IMR-90 (cell line): ENCODE results near the gene TOM1. TPM values are rescaled to one million over a fixed set of nuclear protein-coding genes. Genes with fewer than 3 reads are reported as not detected.

Experiments used
- ATAC-seq: fragments of 200-7000 bp; cut with Tn5 transposase; 2 replicates; pipeline ENCODE4 v1.9.1; 2020; ENCODE audit warnings: low read depth, mild to moderate bottlenecking, moderate library complexity
- BruUV-seq: library from RNA; stranded (reverse); fragments of 400-500 nt; replicated peaks from 2 replicates; lab custom pipeline; 2021; lab: Mats Ljungman, UMichigan
- CTCF ChIA-PET: fragments of 300-600 bp; formaldehyde crosslinking; extraction: SDS; loops from one replicate; lab custom pipeline; 2021; ENCODE audit warnings: antibody characterized with exemption; lab: Yijun Ruan, JAX
- POLR2A ChIA-PET: fragments of 300-600 bp; sonication (Branson Sonifier 250); formaldehyde crosslinking; loops from one replicate; lab custom pipeline; 2022; ENCODE audit warnings: antibody characterized with exemption; ENCODE audit not compliant: unreplicated experiment; lab: Charles Lee
- DNase-seq: peaks from one replicate; pipeline ENCODE4 v3.0.0; 2013
- H2AFZ ChIP-seq: replicated peaks from 2 replicates; pipeline ENCODE3; 2013; ENCODE audit warnings: low read length, mild to moderate bottlenecking; ENCODE audit not compliant: poor library complexity
- H2AK5ac ChIP-seq: 2 replicates; pipeline ENCODE4 v1.6.1; 2013; ENCODE audit warnings: low read depth, low read length, inconsistent platforms
- H2AK9ac ChIP-seq: replicated peaks from 2 replicates; pipeline ENCODE3; 2013; ENCODE audit warnings: mild to moderate bottlenecking, low read depth, low read length, moderate library complexity; ENCODE audit not compliant: poor library complexity
- H2BK120ac ChIP-seq: 2 replicates; pipeline ENCODE4 v1.6.1; 2013; ENCODE audit warnings: low read depth, low read length, inconsistent platforms
- H2BK15ac ChIP-seq: 3 replicates; pipeline ENCODE4 v1.6.1; 2013; ENCODE audit warnings: low read depth, low read length, inconsistent platforms
- H2BK20ac ChIP-seq: 2 replicates; pipeline ENCODE4 v1.6.1; 2013; ENCODE audit warnings: low read depth, mild to moderate bottlenecking, inconsistent platforms, low read length, moderate library complexity
- H2BK5ac ChIP-seq: 2 replicates; pipeline ENCODE4 v1.6.1; 2013; ENCODE audit warnings: mild to moderate bottlenecking, low read depth, low read length, inconsistent platforms; ENCODE audit not compliant: poor library complexity, severe bottlenecking
- H3K14ac ChIP-seq: replicated peaks from 2 replicates; pipeline ENCODE4 v1.6.1; 2013; ENCODE audit warnings: low read depth, low read length, inconsistent platforms
- H3K18ac ChIP-seq: 2 replicates; pipeline ENCODE4 v1.6.1; 2013; ENCODE audit warnings: low read depth, low read length, control low read depth
- H3K23ac ChIP-seq: 2 replicates; pipeline ENCODE4 v1.6.1; 2013; ENCODE audit warnings: low read depth, low read length, inconsistent platforms
- H3K27ac ChIP-seq: 2 replicates; pipeline ENCODE4 v1.5.1; 2013; ENCODE audit warnings: mild to moderate bottlenecking, control low read depth, low read length; ENCODE audit not compliant: insufficient read depth
- H3K27me3 ChIP-seq: 2 replicates; pipeline ENCODE4 v1.6.1; 2013; ENCODE audit warnings: low read length; ENCODE audit not compliant: control insufficient read depth, insufficient read depth
- H3K36me3 ChIP-seq: 2 replicates; pipeline ENCODE4 v1.6.1; 2013; ENCODE audit warnings: low read length, mixed read lengths; ENCODE audit not compliant: control insufficient read depth, insufficient read depth
- H3K4ac ChIP-seq: 2 replicates; pipeline ENCODE4 v1.6.1; 2013; ENCODE audit warnings: low read depth, low read length, inconsistent platforms
- H3K4me1 ChIP-seq: 2 replicates; pipeline ENCODE4 v1.6.1; 2013; ENCODE audit warnings: low read length, mixed read lengths; ENCODE audit not compliant: control insufficient read depth, insufficient read depth
- H3K4me2 ChIP-seq: 2 replicates; pipeline ENCODE4 v1.6.1; 2013; ENCODE audit warnings: low read depth, mild to moderate bottlenecking, control low read depth, low read length, moderate library complexity
- H3K4me3 ChIP-seq: 2 replicates; pipeline ENCODE4 v1.5.1; 2013; ENCODE audit warnings: low read depth, mild to moderate bottlenecking, control low read depth, low read length, moderate library complexity; ENCODE audit not compliant: insufficient read depth
- H3K56ac ChIP-seq: 2 replicates; pipeline ENCODE4 v1.6.1; 2013; ENCODE audit warnings: low read length, inconsistent platforms; ENCODE audit not compliant: insufficient read depth; ENCODE audit errors: extremely low read depth
- H3K79me1 ChIP-seq, 2 experiments: 2 replicates each; pipeline ENCODE4 v1.6.1; 2013; ENCODE audit warnings: low read length in 2 of 2, inconsistent platforms in 1 of 2, low read depth in 1 of 2
- H3K9ac ChIP-seq: 2 replicates; pipeline ENCODE4 v1.6.1; 2013; ENCODE audit warnings: low read depth, low read length, control low read depth
- H3K9me1 ChIP-seq: 2 replicates; pipeline ENCODE4 v1.6.1; 2013; ENCODE audit warnings: low read length, inconsistent platforms; ENCODE audit not compliant: insufficient read depth
- H3K9me3 ChIP-seq: 2 replicates; pipeline ENCODE4 v1.6.1; 2013; ENCODE audit warnings: low read length; ENCODE audit not compliant: control insufficient read depth, insufficient read depth
- H4K20me1 ChIP-seq: 2 replicates; pipeline ENCODE4 v1.6.1; 2013; ENCODE audit warnings: low read length, inconsistent platforms; ENCODE audit not compliant: insufficient read depth
- H4K5ac ChIP-seq: 2 replicates; pipeline ENCODE4 v1.6.1; 2013; ENCODE audit warnings: mild to moderate bottlenecking, low read depth, low read length, control low read depth
- H4K8ac ChIP-seq, 2 experiments: 2 replicates each; pipeline ENCODE4 v1.6.1; 2013; ENCODE audit warnings: low read depth in 2 of 2, low read length in 2 of 2, control low read depth in 1 of 2, inconsistent platforms in 1 of 2
- H4K91ac ChIP-seq: 2 replicates; pipeline ENCODE4 v1.6.1; 2013; ENCODE audit warnings: low read depth, low read length, inconsistent platforms; ENCODE audit not compliant: insufficient read depth
- BHLHE40 ChIP-seq: fragments of 150-350 bp; IDR thresholded peaks from 2 replicates; pipeline ENCODE4 v1.6.1; 2016; ENCODE audit warnings: mild to moderate bottlenecking, low read depth, low read length
- CEBPB ChIP-seq: IDR thresholded peaks from 2 replicates; pipeline ENCODE4 v1.6.1; 2012; ENCODE audit warnings: low read depth, low read length, improper control_type of control experiment
- FOS ChIP-seq: fragments of 150-350 bp; IDR thresholded peaks from 2 replicates; pipeline ENCODE4 v1.6.1; 2016; ENCODE audit warnings: low read depth, low read length
- MXI1 ChIP-seq: IDR thresholded peaks from 2 replicates; pipeline ENCODE4 v1.6.1; 2012; ENCODE audit warnings: low read depth, mild to moderate bottlenecking, low read length, moderate library complexity, borderline replicate concordance
- NFE2L2 ChIP-seq: fragments of 150-350 bp; IDR thresholded peaks from 2 replicates; pipeline ENCODE4 v1.6.1; 2016; ENCODE audit warnings: low read depth, mild to moderate bottlenecking, low read length
- POLR2A ChIP-seq: IDR thresholded peaks from 2 replicates; pipeline ENCODE4 v1.6.1; 2012; ENCODE audit warnings: mild to moderate bottlenecking, low read depth, low read length
- RAD21 ChIP-seq: IDR thresholded peaks from 2 replicates; pipeline ENCODE4 v1.6.1; 2012; ENCODE audit warnings: low read length, improper control_type of control experiment
- RFX5 ChIP-seq: IDR thresholded peaks from 2 replicates; pipeline ENCODE4 v1.8.0; 2012; ENCODE audit warnings: low read depth, mild to moderate bottlenecking, low read length, moderate library complexity
- SMC3 ChIP-seq: fragments of 150-350 bp; IDR thresholded peaks from 2 replicates; pipeline ENCODE4 v1.6.1; 2016; ENCODE audit warnings: low read depth, mild to moderate bottlenecking, antibody characterized with exemption, low read length, moderate library complexity
- WGBS, 2 experiments: methylation state at CpG; one replicate each; pipeline versions ENCODE4 v1.1.5 to v1.1.7; 2013; ENCODE audit warnings: missing lambda C conversion rate in 2 of 2; ENCODE audit not compliant: insufficient read length in 1 of 2; ENCODE audit errors: extremely low coverage in 2 of 2; 5-methylcytosine and 5-hydroxymethylcytosine counted together
- dilution Hi-C: fragments of 300-500 bp; cut with HindIII; formaldehyde crosslinking; loops from one replicate; pipeline ENCODE4 v1.14.3; 2018; ENCODE audit warnings: low sequenced_read_pairs; ENCODE audit not compliant: unreplicated experiment
- in situ Hi-C: fragments of 300-500 bp; cut with MboI; formaldehyde crosslinking; loops from 3 replicates; pipeline ENCODE4 v1.14.3; 2019; ENCODE audit warnings: low sequenced_read_pairs, inconsistent platforms, mixed read lengths
- intact Hi-C: fragments of 100-400 bp; cut with micrococcal nuclease; formaldehyde crosslinking; loops from 2 replicates; pipeline ENCODE4 v1.10.0; 2022
- polyA plus RNA-seq, 3 experiments: library from polyadenylated mRNA; depleted of rRNA; stranded (reverse); fragments of >200 nt; gene quantifications; 2 replicates each; pipeline ENCODE4 v1.2.3, GENCODE V29; 2012; ENCODE audit warnings: low replicate concordance in 1 of 3
- total RNA-seq: library from RNA; depleted of rRNA; stranded (reverse); fragments of >200 nt; gene quantifications from 2 replicates; pipeline ENCODE4 v1.2.3, GENCODE V29; 2012
- TF ChIP-seq, protein P1 (sequence below): fragments of 150-350 bp; IDR thresholded peaks from 2 replicates; pipeline ENCODE4 v1.6.1; 2017; ENCODE audit warnings: mild to moderate bottlenecking, antibody characterized with exemption, low read length, low read depth
- TF ChIP-seq, protein P2 (sequence below): conservative IDR thresholded peaks from 2 replicates; pipeline ENCODE4 v1.5.1; 2012; ENCODE audit warnings: mild to moderate bottlenecking, low read depth, low read length, improper control_type of control experiment
- TF ChIP-seq, protein P3 (sequence below): fragments of 150-350 bp; IDR thresholded peaks from 2 replicates; pipeline ENCODE4 v1.6.1; 2016; ENCODE audit warnings: low read depth, mild to moderate bottlenecking, low read length, moderate library complexity, borderline replicate concordance

TOM1 gene
- total and polyA plus RNA-seq, 2 of the 4 experiments (the other 2 are of a cell fraction): 38.0 to 46.4 TPM

DNA sequence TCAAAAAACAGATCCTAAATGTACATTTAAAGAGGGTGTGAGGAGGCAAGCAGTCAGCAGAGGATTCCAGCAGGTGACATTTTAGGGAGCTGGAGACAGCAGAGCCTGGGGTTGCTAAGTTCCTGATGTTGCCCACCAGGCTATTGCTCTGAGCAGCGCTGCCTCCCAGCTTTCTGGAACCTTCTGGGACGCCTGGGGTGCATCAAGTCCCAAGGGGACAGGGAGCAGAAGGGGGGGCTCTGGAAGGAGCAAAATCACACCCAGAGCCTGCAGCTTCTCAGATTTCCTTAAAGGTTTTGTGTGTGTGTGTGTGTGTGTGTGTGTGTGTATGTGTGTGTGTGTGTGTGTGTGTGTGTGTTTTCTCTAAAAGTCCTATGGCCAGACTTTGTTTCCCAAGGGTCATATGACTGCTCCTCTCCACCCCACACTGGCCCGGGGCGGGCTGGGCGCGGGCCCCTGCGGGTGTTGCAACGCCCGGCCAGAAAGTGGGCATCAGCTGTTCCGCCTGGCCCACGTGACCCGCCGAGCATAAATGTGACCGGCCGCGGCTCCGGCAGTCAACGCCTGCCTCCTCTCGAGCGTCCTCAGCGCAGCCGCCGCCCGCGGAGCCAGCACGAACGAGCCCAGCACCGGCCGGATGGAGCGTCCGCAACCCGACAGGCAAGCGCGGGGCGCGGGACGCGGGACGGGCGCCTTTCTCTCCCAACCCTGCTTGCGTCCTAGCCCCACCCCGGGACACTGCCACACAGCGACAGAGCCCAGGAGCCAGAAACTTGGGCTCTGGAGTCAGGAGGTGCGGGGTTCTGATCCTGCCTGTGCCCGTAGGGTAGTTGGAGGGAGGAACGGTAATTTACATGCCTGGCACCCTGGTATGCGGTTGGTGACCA, 81.1 kb downstream of the TOM1 start, which contains the start of gene HMOX1:
Gene HMOX1 (plus strand): TSS at position 560 of the 887 bp plus-strand sequence. CDS start 78 bp downstream, at position 638.
- peak within 1 kb of the TSS; percentile 96 for H2AFZ ChIP-seq
- no TSS peak for BruUV-seq
- peaks cover 16% of the 10 kb centered on the region; the same call in 1 of the 2 replicates for H3K9me1 ChIP-seq
- in situ Hi-C loops (no loop called here), dilution Hi-C loops (no loop called here), intact Hi-C loops (loop anchor here (1.0 kb wide), 1 partner anchor 30 kb away; no protein-coding TSS in a partner anchor)
- H2BK5ac ChIP-seq: peak within 1 kb of the TSS; percentile 41
- ATAC-seq (peak; percentile 85), DNase-seq (peak; percentile 85)
- H2AK5ac ChIP-seq: peak within 1 kb of the TSS; percentile 96
- no peaks in the 10 kb centered on the region for H3K27me3 ChIP-seq
- peaks cover 32% of the 10 kb centered on the region for H3K4me1 ChIP-seq
- H4K5ac ChIP-seq: peak within 1 kb of the TSS; percentile 45
- no peaks in the 10 kb centered on the region for H3K9me3 ChIP-seq
- peak within 1 kb of the TSS; percentile 87 for H3K4me2 ChIP-seq
- H3K23ac ChIP-seq: peak within 1 kb of the TSS; percentile 91
- peak within 1 kb of the TSS; percentile 80 for H4K91ac ChIP-seq
- 0% methylated on average over 13 of the region's 47 CpGs; no CpG with 5 or more reads in 1 of the 2 experiments for WGBS, 2 experiments
- H4K8ac ChIP-seq: peak within 1 kb of the TSS; percentile 70 to 88
- peak within 1 kb of the TSS; percentile 79; the same call in 2 of the 3 replicates for H2BK15ac ChIP-seq
- peak within 1 kb of the TSS; percentile 80 for H2BK120ac ChIP-seq
- H4K20me1 ChIP-seq: peaks cover 8% of the 10 kb centered on the region; the same call in 1 of the 2 replicates
- CTCF ChIA-PET: interaction anchor here (0.5 to 1.2 kb wide), 3 partner anchors 11 to 668 kb away, joined by 4 to 5 read pairs (median 4); no protein-coding TSS in a partner anchor
- peak within 1 kb of the TSS; percentile 78 for H3K56ac ChIP-seq
- POLR2A ChIA-PET: interaction anchor here (0.5 to 0.7 kb wide), 4 partner anchors 9 to 1805 kb away, joined by 3 to 6 read pairs (median 4); no protein-coding TSS in a partner anchor
- peaks cover 20% of the 10 kb centered on the region for H3K36me3 ChIP-seq
- H3K9ac ChIP-seq: peak within 1 kb of the TSS; percentile 92
- peak within 1 kb of the TSS; percentile 94 for H3K14ac ChIP-seq
- H2AK9ac ChIP-seq: peak within 1 kb of the TSS; percentile 96
- H3K79me1 ChIP-seq: peaks cover 22 to 49% of the 10 kb centered on the region in 2 experiments
- H3K18ac ChIP-seq: peak within 1 kb of the TSS; percentile 43
- H2BK20ac ChIP-seq: peak within 1 kb of the TSS; percentile 55
- H3K27ac ChIP-seq: peak within 1 kb of the TSS; percentile 73
- H3K4ac ChIP-seq: peak within 1 kb of the TSS; percentile 82
- peak within 1 kb of the TSS; percentile 84 for H3K4me3 ChIP-seq
- TF ChIP-seq, protein P1, sequence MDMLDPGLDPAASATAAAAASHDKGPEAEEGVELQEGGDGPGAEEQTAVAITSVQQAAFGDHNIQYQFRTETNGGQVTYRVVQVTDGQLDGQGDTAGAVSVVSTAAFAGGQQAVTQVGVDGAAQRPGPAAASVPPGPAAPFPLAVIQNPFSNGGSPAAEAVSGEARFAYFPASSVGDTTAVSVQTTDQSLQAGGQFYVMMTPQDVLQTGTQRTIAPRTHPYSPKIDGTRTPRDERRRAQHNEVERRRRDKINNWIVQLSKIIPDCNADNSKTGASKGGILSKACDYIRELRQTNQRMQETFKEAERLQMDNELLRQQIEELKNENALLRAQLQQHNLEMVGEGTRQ: peak; percentile 99
- TF ChIP-seq MXI1: peak; percentile 69; the same call in 1 of the 2 replicates
- TF ChIP-seq SMC3: peak; percentile 33; the same call in 1 of the 2 replicates
- TF ChIP-seq BHLHE40: peak; percentile 60; the same call in 1 of the 2 replicates
- TF ChIP-seq, protein P2, sequence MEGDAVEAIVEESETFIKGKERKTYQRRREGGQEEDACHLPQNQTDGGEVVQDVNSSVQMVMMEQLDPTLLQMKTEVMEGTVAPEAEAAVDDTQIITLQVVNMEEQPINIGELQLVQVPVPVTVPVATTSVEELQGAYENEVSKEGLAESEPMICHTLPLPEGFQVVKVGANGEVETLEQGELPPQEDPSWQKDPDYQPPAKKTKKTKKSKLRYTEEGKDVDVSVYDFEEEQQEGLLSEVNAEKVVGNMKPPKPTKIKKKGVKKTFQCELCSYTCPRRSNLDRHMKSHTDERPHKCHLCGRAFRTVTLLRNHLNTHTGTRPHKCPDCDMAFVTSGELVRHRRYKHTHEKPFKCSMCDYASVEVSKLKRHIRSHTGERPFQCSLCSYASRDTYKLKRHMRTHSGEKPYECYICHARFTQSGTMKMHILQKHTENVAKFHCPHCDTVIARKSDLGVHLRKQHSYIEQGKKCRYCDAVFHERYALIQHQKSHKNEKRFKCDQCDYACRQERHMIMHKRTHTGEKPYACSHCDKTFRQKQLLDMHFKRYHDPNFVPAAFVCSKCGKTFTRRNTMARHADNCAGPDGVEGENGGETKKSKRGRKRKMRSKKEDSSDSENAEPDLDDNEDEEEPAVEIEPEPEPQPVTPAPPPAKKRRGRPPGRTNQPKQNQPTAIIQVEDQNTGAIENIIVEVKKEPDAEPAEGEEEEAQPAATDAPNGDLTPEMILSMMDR: peak; percentile 42; the same call in 1 of the 2 replicates
- no peak for TF ChIP-seq RFX5
- TF ChIP-seq NFE2L2: no peak
- peak; percentile 29; the same call in 1 of the 2 replicates for TF ChIP-seq FOS
- peak; percentile 97 for TF ChIP-seq CEBPB
- TF ChIP-seq POLR2A: peak; percentile 96
- TF ChIP-seq RAD21: peak; percentile 39
- TF ChIP-seq, protein P3, sequence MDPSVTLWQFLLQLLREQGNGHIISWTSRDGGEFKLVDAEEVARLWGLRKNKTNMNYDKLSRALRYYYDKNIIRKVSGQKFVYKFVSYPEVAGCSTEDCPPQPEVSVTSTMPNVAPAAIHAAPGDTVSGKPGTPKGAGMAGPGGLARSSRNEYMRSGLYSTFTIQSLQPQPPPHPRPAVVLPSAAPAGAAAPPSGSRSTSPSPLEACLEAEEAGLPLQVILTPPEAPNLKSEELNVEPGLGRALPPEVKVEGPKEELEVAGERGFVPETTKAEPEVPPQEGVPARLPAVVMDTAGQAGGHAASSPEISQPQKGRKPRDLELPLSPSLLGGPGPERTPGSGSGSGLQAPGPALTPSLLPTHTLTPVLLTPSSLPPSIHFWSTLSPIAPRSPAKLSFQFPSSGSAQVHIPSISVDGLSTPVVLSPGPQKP: no peak
